Esophagus squamous epithelium (tissue), 4 donors: ENCODE results near the gene ABHD17A.

Experiments used
- CTCF ChIP-seq, 6 experiments: fragments of 450-650 bp in 4 of 6; fragments of 200-600 bp in 2 of 6; sonication (generic) in 2 of 6; IDR thresholded peaks; one replicate each; pipeline ENCODE4 v1.5.1; 2016 to 2019; ENCODE audit warnings: antibody characterized with exemption in 6 of 6, mild to moderate bottlenecking in 4 of 6, moderate library complexity in 4 of 6
- POLR2A ChIP-seq, 4 donors: fragments of 450-650 bp; IDR thresholded peaks; one replicate each; pipeline ENCODE4 v1.6.1; 2017; ENCODE audit warnings: antibody characterized with exemption in 4 of 4, mild to moderate bottlenecking in 4 of 4, moderate library complexity in 3 of 4

GRCh38 chr19:1921326-1921725 is 36.0 kb upstream of the ABHD17A start:
- no peak for TF ChIP-seq CTCF (IDR thresholded peaks at IDR 0.05)
- no peak for TF ChIP-seq POLR2A (IDR thresholded peaks at IDR 0.05)
